Glomerular endothelial cell (primary cell): ENCODE data around the gene VSIG8. TPM values are rescaled to one million over a fixed set of nuclear protein-coding genes. Genes with fewer than 3 reads are reported as not detected.

Source experiments
- DNase-seq: peaks from one replicate; pipeline ENCODE4 v3.0.0-alpha.2; 2011; ENCODE audit warnings: low read depth, low spot score; ENCODE audit errors: extremely low read depth
- total RNA-seq: library from RNA; depleted of rRNA; stranded (reverse); fragments of >200 nt; gene quantifications from 2 replicates; pipeline ENCODE4 v1.2.3, GENCODE V29; 2015

The VSIG8 gene
- total RNA-seq, 1 donor from 2014 or later, result 0.35 TPM

DNA sequence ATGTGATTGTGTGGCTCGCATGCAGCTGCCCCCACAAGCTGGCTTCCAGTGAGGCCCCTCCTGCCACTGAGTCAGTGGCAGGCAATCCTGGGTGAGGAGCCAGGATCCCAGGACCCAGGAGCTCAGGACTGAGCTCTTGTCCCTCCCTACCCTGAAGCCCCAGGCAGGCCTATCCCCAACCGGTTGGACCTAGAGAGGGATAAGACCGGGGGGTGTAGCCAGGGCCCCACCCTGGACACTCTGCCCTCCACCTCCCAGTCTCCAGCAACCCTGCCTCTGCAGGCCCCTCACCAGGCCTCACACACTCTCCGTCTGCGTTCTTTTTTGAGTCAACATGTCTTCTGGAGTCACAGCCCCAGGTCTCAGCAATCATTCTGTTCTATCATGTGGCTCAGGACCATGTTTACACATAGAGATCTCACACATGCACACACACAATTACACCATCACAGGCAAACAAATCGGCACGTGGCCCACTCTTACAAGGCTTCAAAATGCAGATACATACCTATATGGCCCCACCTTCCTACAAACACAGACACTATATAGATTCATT lies 2.6 kb downstream of the VSIG8 start:
- DNase-seq, result no peak

DNA sequence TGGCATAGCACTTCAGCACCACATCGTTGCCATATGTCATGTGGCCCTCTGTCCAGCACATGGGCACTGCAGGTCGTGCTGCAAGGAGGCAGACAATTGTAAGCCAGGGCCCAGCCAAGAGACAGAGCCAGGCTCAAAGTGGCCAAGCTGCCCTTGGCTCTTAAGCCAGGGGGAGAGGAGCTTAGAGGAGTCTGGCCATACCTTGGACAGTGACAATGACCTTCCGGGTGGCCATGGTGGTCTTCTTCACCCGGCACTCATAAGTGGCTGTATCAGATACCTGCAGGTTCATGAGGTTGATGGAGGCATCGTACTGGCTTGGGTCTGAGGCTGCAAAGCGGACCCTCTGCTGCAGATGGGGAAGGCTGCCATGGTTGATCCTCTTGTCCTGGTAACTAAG lies 4.6 kb downstream of the VSIG8 start:
- no peak for DNase-seq

DNA sequence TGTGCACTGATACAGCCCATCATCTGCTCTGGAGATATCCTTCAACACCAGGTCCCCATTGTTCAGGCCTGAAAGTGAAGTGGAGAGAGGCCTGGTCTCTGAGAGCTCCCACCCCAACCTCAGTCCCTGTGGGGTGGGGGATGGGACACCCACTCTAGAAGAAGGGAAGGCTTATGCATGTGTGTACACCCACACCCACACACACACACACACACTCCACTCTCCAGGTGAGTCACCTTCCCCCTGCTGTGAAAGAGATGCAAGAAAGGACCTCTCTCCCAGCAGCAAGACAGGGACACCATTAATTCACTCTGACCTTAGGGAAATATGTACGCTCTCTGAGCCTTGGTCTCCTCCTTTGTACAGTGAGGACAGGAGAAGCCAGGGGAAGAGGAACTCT lies 5.9 kb downstream of the VSIG8 start:
- no peak for DNase-seq

DNA sequence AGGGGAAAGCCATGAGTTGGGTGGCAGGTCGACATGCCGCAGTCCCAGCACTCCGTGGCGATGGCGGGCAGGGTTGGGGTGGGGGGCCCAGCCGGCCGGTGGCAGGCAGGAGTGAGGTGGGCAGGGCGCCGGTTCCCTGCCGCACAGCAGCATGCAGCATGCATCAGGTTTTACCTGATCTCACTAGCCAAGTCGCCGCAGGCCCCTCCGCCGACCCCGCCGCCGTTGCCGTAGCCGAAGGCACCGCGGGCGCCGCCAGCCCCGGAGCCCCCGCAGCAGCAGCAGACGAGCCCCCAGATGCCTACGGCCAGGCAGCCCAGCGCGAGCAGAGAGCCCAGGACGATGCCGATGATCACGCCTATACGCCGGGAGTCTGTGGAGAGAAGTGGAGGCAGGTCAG lies 6.7 kb downstream of the VSIG8 start:
- no peak for DNase-seq

DNA sequence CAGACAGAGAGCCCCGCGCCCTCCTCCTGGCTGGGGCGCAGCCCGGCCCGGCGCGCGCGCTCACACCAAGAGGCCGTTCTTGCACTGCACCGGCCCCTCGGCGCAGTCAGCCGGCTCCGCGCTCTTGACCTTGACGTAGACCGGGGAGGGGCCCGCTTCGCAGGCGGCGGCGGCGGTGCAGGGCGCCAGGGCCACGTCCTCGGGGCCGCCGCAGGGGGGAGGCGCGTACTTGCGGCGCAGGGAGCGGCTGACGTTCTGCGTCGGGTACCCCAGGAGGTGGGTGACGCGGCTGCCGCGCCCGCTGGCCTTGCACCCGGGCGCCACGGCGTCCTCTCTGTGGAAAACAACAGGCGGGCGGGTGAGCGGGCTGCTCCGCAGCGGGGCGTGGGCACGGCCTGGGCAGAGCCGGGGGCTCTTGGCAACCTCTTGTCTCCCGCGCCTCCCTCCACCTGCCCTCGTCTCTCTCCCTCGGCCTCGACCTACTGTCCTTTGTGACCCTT lies 7.7 kb downstream of the VSIG8 start:
- DNase-seq, result no peak

DNA sequence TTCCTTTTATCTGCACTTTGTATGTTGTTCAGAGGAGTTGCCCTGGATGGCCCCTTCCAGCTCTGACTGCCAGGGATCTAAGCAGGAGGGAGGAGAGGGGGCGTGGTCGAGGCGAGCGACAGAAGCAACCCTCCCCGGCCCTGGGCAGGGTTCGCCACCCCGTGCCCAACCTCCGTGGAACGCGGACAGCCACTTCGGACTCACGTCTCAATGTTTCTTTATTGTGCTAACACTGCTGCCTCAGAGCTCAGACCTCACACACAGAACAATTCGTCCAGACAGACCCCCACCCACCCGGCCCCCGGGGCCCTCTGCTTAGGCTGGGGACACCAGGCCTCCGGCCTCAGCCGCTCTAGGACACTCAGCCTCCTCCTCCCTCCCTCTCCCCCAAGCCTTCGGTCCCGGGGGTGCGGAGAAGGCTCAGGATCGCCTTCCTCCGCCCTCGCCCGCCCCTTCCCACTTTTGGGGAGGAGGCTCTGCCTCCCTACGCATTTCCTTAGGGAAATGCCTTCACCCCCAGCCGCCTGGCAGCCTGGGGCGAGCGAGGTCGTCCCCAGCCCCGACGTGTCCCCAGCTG lies 8.3 kb downstream of the VSIG8 start:
- no peak for DNase-seq

DNA sequence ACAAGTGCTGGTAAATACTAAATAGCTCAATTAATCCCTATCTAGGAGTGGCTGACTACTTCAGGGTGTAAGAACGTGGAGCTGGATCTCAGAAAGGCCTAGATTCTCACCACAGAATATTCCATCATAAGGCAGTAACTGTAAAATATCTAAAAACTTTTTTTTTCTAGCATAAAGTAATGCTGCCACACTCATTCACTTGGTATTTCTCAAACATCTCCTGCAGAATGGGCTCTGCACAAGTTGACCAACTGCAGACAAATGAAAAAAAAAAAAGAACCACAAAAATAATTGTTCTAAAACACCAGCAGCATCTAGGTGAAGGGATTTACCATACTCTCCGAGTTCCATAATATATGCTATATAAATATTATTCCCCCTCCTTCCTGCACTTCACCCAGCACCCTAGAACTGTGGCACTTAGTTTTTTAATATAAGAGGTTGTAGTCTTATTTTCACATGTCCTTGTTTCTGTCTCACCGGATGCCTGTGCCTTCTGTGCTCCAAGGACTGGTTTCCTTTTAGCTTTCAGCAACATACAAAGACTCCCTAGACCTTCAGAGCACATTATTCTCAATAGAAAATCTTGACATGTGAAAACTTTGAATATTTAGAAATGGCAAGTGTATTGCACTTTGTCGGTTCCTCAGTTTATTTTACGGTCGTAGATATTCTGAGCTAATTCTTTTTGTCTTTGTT lies 8.9 kb downstream of the VSIG8 start:
- DNase-seq, result no peak

DNA sequence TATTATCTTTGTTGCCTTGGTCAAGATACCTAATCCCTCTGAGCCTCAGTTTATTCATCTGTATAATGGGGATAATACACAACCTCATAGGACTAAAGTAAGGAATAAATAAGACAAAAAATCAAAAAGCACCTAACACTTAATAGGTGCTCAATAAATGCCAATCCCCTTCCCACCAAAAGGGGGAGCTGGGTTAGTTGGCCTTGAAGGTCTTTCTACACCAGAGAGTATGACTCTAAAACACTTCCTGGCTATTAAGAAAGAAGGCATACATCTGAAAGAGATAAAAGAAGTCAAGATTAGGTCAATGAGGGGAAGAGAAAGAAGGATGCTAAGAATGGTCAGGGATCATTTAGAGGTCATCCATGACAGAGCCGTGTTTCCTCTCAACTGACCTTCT lies 11.1 kb downstream of the VSIG8 start:
- no peak for DNase-seq

DNA sequence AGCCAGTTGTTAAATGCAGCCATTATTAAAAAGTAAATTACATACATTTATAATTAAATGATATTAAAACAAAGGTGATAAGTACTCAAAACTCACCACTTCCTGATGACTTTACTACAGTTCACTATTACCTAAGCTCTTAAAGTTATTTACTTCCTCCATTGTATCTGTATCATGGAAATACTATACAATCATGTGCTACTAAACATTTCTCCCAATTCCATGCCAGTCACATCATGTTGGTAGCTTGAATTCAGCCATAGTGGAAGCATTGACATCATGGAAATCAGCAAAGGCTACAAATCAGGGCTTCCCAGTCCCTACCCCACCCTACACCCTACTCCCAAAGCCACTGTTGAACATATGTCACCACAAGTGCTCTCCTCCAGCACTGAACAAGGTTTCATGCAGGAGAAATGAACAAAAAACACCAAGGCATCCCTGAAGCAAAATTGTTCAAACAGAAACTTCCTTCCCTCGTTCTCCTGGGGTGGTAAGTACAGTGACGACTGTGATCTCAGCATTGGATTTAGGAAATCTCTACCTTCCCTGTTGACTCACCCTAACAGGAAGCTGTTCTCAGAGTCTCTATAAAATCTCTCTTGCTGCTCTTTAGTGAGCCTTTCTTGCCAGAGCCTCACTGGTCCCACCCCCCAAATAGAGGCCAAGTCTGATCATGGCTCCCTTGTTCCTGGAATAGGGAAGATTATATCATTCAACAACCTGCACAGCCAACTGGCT lies 12.7 kb downstream of the VSIG8 start:
- no peak for DNase-seq

DNA sequence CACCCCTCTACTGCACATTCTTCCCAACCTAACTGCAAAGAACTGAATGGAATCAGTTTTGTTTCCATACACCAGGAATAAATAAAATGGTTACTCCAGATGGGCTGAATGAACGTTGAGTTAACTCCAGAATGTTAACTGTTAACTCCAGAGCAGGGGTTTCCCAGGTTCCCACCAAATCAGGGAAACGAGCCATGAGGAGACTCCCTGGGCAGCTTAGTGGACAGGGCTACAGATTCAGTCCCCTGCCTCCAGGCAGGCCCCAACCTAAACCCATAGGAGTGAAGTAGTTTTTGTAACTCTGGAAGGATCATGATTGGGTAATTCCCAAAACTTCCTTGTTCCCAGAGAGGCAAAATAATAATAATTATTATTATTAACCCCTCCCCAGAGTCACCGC lies 14.1 kb downstream of the VSIG8 start:
- no peak for DNase-seq

DNA sequence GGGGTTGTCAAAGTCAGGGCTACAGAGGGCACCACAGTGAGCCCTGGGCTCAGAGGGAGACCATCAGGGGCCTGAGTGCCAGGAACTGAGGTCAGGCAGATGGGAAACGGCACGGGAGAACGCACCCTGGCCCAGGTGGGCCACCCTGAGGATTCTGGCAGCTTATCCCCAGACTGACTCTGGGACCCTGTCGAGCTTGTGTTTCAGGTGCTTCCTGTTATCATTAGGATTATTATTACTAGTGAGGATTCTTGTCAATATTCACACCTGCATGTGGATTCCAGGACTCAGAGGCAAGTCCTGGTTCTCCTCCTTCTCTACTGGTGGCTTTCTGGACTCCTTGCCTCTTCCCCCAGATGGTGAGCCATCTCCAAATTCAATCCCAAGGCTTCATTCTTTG lies 15.2 kb downstream of the VSIG8 start:
- no peak for DNase-seq

DNA sequence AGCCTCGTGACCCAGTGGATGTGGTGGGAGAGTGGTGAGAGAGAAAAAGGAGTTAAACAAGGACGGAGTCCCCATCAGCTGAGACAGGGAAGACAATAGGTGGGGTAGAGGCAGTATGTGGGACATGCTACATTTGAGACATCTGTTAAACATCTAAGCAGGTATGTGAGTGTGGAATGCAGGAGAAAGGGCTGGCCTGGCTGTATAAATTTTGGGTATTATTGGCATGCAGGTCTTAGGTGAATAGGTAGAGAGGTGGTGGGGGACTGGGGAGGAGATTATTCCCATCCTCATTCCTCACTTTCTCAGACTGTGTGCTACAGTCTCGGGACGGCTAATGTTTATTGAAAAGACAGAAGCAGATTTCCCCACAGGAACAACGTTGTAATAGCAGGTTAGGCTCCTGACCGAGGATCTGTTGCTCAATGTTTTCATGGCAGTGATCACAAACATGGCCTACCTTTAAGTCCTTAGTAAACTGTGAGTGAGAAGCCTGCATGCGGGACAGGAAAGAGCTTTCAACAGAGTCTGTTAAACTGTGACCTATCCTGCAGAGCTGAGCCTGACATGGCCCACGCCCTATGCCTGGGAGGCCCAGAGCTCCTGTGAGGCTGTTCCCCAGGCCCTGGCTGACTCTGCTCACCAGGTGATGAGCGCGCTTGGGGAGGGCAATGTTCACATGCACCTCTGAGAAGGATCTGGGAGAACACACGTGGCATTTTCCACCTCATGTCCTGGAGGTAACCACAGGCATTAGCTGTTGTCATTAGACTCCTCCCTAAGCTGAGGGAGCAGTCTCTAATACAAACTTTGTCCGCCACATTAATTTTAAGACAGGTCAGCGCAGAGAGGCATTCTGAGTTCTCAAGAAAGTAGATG lies 16.5 kb downstream of the VSIG8 start:
- DNase-seq, result no peak

DNA sequence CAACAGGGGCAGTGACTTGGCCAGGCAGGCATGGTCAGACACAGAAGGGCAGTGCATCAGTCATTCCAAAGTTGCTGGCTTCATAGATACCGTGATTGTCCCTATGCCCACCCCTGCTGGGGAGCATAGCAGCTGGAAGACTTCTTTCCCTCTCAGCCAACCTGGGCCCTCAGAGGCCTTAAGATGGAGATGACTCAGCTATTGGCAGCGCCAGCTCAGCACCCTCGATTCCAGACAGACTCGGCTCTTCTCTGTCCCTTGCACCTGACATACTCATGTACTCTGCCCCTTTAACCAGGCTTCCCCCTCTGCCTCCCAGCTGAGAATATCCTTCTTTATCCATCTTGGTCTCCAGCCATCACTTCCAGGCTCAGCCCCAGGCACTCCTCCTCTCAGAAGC lies 19.0 kb downstream of the VSIG8 start:
- DNase-seq, result no peak

DNA sequence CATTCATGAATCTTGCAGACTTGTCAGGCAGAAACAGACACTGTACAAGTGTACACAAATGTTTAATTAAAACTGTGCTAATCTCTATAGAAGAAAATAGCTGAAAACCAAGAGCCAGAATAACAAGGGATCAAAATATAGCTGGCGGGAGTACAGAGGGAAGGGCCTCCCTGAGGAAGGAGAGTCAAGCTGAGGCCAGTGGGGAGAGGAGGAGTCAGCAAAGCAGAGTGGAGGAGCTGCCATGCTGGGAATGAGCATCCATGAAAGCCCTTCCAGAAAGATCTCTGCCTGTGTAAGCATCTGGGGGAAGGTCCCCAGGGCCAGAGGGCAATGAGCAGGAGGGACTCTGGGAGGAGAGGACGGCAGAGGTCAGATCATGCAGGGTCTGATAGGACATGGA lies 20.7 kb downstream of the VSIG8 start:
- no peak for DNase-seq

DNA sequence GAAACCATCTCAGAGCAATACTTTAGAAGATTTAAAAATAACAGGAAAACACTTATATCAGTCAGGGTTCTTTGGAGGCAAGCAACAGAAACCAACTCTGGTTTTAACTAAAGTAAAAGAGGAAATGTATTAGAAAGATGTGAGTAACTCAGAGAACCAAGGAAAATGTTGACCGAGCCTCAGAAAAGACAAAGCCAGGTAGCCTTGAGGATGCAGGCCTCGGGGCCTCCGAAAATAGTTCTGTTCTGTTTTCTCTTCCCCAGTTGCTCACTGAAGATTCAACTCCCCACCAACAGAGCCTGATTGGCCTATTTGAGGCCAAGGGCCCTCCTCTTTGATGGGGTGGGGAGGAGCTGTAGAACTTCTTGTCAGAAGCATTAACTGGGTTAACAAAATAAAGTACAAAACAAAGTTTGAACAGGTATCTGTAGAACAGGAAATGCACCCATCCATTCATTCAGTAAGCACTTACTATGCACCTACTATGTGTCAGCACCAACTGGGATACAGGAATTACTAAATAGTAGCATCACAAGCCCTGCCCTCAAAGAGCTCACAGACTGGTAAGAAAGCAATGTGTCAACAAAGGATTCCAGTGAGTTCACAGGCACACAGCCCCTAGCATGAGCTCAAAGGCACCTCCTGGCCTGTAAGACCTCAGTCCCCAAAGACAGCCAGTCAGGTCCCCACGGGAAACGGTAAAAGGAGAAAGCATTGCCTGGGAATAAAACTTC lies 23.2 kb downstream of the VSIG8 start:
- no peak for DNase-seq

DNA sequence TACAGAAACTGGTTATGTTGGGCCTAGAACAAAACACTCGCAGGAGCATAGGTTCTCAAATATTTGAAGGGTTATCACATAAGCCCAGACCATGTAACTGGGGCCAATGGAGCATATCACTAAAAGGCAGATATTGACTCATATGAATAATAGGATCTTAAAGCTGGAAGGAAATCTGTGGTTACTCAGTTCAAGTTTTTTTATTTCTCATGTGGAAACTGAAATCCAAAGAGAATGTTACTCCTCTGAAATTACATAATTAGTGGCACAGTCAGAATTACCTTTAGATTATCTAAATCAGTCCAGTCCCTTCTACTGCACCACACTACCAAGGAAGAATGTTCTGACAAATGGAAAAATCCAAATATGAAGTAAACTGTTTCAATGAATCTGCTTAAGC lies 23.7 kb downstream of the VSIG8 start:
- no peak for DNase-seq

DNA sequence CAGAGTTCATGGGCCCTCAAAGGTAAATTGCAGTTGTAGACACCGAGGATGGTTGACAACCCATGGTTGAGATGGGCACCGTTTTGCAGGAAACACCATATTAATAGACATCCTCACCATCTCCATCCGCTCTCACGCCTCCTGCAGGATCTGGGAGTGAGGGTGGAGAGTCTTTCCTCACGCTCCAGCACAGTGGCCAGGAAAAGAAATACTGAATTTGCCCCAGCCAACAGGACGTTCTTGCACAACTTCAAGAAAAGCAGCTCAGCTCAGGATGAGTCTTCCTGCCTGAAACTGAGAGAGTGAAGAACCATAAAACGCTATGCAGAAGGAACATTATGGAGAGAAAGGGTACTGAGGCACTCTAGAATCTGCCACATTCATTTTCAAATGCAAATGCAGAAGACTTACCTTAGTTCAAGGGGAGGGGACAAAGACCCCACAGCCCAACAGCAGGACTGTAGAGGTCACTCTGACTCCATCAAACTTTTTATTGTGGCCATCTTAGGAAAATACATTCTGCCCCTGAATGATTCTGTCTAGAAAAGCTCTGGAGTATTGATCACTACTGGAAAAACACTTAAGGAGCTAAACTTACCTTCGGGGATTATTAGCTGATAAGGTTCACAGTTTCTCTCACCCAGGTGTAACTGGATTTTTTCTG lies 26.5 kb downstream of the VSIG8 start:
- no peak for DNase-seq

DNA sequence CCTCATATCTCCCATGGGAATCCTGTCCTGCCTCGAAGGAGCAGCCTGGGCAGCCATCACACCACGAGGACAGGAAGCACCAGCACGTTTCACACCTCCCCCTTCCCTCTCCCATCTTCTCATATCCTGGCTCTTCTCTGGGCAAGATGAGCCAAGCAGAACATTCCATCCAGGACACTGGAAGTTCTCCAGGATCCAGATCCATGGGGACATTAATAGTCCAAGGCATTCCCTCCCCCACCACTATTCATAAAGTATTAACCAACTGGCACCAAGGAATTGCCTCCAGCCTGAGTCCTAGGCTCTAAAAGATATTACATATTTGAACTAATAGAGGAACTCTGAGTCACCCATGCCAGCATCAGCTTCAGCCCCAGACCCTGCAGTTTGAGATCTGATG lies 27.1 kb downstream of the VSIG8 start:
- DNase-seq, result no peak

DNA sequence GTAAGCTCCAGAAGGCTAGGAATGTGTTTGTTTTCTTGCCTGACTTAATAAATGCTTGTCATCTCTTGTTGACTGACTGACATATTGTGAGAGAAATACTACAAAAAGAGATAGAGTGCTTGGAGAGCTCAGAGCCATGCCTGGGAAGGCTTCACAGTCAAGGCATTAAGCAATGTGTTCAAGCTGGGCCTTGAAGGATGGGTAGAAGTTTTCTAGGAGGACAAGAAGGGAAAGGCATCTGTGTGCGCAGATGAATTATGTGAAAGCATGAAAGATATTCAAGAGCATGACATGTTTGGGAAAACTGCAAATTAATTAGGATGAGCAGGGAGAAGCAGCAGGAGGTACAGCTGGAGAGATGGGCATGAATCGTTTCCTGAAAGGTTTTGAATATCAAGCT lies 30.1 kb downstream of the VSIG8 start:
- DNase-seq, result no peak
